GM12892 (cell line): Measurements from ENCODE around the gene EWSR1.

Experiments
- DNase-seq: peaks from one replicate; pipeline ENCODE4 v3.0.0; 2011; ENCODE audit not compliant: insufficient read length
- FAIRE-seq: peaks from 2 replicates; lab custom pipeline; 2011; peaks lifted over from hg19 to GRCh38; lab: Jason Lieb, UNC
- POLR2A ChIP-seq: IDR thresholded peaks from 2 replicates; pipeline ENCODE4 v1.6.1; 2011; ENCODE audit warnings: low read depth, low read length, control low read depth
- POLR2AphosphoS5 ChIP-seq: IDR thresholded peaks from 2 replicates; pipeline ENCODE4 v1.6.1; 2011; ENCODE audit warnings: low read depth, low read length, control low read depth
- TAF1 ChIP-seq: IDR thresholded peaks from 2 replicates; pipeline ENCODE4 v1.6.1; 2011; ENCODE audit warnings: low read depth, mild to moderate bottlenecking, control low read depth, low read length, borderline replicate concordance

The EWSR1 gene

GRCh38 chr22:29301716-29302401 is 33.8 kb downstream of the EWSR1 start:
- FAIRE-seq, result no peak
- no peak for DNase-seq
- TF ChIP-seq POLR2A (no peak), POLR2AphosphoS5 (no peak), TAF1 (no peak)

DNA sequence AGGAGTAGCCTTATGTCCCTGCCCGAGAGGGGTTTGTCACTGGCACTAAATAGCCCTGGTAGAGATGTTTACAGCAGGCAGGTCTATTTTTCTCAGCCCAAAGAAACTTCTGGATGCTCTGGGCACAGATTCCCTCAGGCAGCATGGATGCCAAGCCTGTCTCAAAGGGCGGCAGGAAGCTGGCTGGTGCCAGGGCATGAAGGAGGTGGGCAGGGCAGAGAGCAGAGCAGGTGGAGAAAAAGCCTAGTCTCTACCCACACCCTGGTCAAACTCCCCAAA is 34.3 kb downstream of the EWSR1 start:
- no peak for DNase-seq

GRCh38 chr22:29302681-29303465 is 34.8 kb downstream of the EWSR1 start:
- no peak for FAIRE-seq
- no peak for DNase-seq
- no peak for TF ChIP-seq TAF1
- no peak for TF ChIP-seq POLR2AphosphoS5
- TF ChIP-seq POLR2A, result no peak

More for the DNA sequence above, 34.3 kb downstream of the EWSR1 start:
- no peak for TF ChIP-seq POLR2A
- no peak for TF ChIP-seq POLR2AphosphoS5
- TF ChIP-seq TAF1, result no peak
- FAIRE-seq, result no peak

DNA sequence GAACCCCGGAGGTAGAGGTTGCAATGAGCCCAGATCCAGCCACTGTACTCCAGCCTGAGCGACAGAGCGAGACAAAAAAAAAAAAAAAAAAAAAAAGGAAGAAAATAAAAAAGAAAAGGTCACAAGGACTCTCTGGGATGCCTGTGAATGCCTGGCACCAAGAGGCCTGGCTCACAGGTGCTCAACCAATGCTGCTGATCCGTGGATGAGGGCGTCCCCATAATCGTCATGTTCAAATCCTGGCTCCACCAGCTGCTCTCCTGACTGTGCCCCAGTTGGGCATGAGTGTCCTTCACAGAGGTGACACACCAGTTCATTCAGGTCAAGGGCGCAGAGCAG is 37.7 kb downstream of the EWSR1 start:
- TF ChIP-seq TAF1, result no peak
- TF ChIP-seq POLR2AphosphoS5, result no peak
- no peak for TF ChIP-seq POLR2A
- FAIRE-seq (peak; percentile 9), DNase-seq (peak; percentile 21)

DNA sequence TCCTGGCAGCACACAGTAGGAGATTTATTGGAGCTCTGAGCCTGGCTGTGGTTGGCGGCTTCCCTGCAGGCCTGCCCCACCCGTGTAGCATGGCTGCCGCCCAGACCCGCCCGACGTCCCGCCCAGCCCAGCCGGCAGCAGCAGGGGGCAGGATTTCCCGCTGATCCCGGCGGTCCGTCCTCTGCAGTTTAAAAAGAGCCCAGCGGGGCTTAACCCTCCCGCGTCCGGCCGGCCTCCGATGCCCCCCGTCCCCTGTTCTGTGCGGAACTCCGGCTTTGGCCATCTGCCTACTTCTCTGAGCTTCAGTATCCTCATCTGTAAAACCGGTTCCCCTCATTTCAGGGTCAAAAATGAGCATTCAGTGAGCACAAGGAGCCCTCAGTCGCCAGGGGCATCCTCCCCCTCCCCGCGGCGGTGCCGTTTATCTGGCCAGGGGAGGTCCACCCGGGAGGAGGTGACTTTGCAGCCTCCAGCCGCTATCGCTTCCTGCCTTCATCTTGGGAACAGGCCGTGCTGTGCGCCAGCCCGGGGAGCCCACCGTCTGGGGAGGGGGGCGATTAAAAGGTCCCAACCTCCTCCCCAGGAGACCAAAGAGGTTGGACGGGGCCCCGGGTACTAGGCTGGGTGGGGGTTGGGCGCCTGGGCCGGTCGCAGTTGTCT is 38.2 kb downstream of the EWSR1 start, which contains the start of gene GAS2L1:
Gene GAS2L1, plus strand, starts transcription at position 476 of the 660 bp plus-strand sequence. CDS start 1,456 bp downstream, outside the sequence.
- TF ChIP-seq TAF1 (no peak), POLR2AphosphoS5 (no peak), POLR2A (no peak)
- FAIRE-seq (peak; percentile 33), DNase-seq (peak; percentile 71)

GRCh38 chr22:29306835-29307595 is 38.9 kb downstream of the EWSR1 start:
- FAIRE-seq (no peak), DNase-seq (peak; percentile 37)
- TF ChIP-seq POLR2AphosphoS5 (no peak), POLR2A (no peak), TAF1 (no peak)

GRCh38 chr22:29307596-29308147 is 39.6 kb downstream of the EWSR1 start:
- FAIRE-seq, result no peak
- TF ChIP-seq POLR2AphosphoS5, result no peak
- TF ChIP-seq TAF1, result no peak
- no peak for TF ChIP-seq POLR2A

DNA sequence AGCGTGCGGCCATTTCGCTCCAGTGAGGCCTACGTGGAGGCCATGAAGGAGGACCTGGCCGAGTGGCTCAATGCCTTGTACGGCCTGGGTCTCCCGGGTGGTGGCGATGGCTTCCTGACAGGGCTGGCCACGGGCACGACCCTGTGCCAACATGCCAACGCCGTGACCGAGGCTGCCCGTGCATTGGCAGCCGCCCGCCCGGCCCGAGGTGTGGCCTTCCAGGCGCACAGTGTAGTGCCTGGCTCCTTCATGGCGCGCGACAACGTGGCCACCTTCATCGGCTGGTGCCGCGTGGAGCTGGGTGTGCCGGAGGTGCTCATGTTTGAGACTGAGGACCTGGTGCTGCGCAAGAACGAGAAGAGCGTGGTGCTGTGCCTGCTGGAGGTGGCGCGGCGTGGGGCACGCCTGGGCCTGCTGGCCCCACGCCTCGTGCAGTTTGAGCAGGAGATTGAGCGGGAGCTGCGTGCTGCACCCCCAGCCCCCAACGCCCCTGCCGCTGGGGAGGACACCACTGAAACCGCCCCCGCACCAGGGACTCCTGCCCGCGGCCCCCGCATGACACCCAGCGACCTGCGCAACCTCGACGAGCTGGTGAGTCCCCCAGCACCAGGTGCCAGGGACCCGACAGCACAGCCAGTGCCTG is 40.2 kb downstream of the EWSR1 start:
- DNase-seq (no peak), FAIRE-seq (no peak)

More at GRCh38 chr22:29307596-29308147, 39.6 kb downstream of the EWSR1 start:
- DNase-seq, result peak; percentile 25

GRCh38 chr22:29308791-29309262 is 40.8 kb downstream of the EWSR1 start:
- DNase-seq (peak; percentile 20), FAIRE-seq (no peak)
- no peak for TF ChIP-seq TAF1
- no peak for TF ChIP-seq POLR2A
- no peak for TF ChIP-seq POLR2AphosphoS5

More for the DNA sequence above, 40.2 kb downstream of the EWSR1 start:
- TF ChIP-seq POLR2AphosphoS5 (no peak), TAF1 (no peak), POLR2A (no peak)
